HepG2 (cell line): ENCODE results near the gene RUNX2. TPM values are rescaled to one million over a fixed set of nuclear protein-coding genes. Genes with fewer than 3 reads are reported as not detected.

Experiments
- DPF2 ChIP-seq: sonication (generic); formaldehyde crosslinking; IDR thresholded peaks from 2 replicates; pipeline ENCODE4 v1.4.0; 2020; ENCODE audit warnings: mild to moderate bottlenecking, low read depth, missing genetic modification reagents, borderline replicate concordance
- SAFB2 ChIP-seq: sonication (generic); formaldehyde crosslinking; IDR thresholded peaks from 2 replicates; pipeline ENCODE4 v1.5.1; 2020; ENCODE audit warnings: missing genetic modification reagents, low read depth, mild to moderate bottlenecking, borderline replicate concordance
- YY1 ChIP-seq: IDR thresholded peaks from 2 replicates; pipeline ENCODE4 v1.6.1; 2011; ENCODE audit warnings: low read length, low read depth, moderate library complexity, mild to moderate bottlenecking; ENCODE audit not compliant: insufficient read depth, insufficient replicate concordance
- ZNF484 ChIP-seq: sonication (generic); formaldehyde crosslinking; IDR thresholded peaks from 2 replicates; pipeline ENCODE4 v1.5.1; 2020; ENCODE audit warnings: mild to moderate bottlenecking, low read depth, missing genetic modification reagents, borderline replicate concordance
- ZNF780A ChIP-seq: sonication (generic); formaldehyde crosslinking; IDR thresholded peaks from 2 replicates; pipeline ENCODE4 v1.8.0; 2022; ENCODE audit warnings: mild to moderate bottlenecking, missing genetic modification reagents, moderate library complexity
- polyA plus RNA-seq, 8 experiments: library from polyadenylated mRNA; depleted of rRNA in 3 of 8; stranded (reverse) in 7 of 8; unstranded in 1 of 8; fragments of >200 nt; fragmentation: Illumina TruSeq in 4 of 8; extraction: Trizol in 4 of 8; gene quantifications; 2 replicates each; pipeline versions ENCODE4 v1.2.1 to v1.2.3, GENCODE V29; 2011 to 2016; ENCODE audit warnings: low read depth in 4 of 8, missing spikeins in 1 of 8, mixed read lengths in 1 of 8; ENCODE audit not compliant: insufficient read depth in 1 of 8
- total RNA-seq, 5 experiments: library from RNA; depleted of rRNA; stranded (reverse); fragments of >200 nt; fragmentation: Illumina TruSeq; extraction: Trizol; gene quantifications; 2 replicates each; pipeline ENCODE4 v1.2.3, GENCODE V29; 2016; ENCODE audit warnings: low read depth in 1 of 5
- TF ChIP-seq, protein P1 (sequence below): sonication (generic); formaldehyde crosslinking; IDR thresholded peaks from 2 replicates; pipeline ENCODE4 v1.4.0; 2020; ENCODE audit warnings: low read depth, missing genetic modification reagents
- TF ChIP-seq, protein P2 (sequence below): sonication (generic); formaldehyde crosslinking; IDR thresholded peaks from 2 replicates; pipeline ENCODE4 v1.4.0; 2020; ENCODE audit warnings: missing genetic modification reagents

RUNX2 gene
- total and polyA plus RNA-seq, 2 of the 13 experiments (the other 11 are each of a cell fraction or from before 2014, with no cell fraction given), result not detected

DNA sequence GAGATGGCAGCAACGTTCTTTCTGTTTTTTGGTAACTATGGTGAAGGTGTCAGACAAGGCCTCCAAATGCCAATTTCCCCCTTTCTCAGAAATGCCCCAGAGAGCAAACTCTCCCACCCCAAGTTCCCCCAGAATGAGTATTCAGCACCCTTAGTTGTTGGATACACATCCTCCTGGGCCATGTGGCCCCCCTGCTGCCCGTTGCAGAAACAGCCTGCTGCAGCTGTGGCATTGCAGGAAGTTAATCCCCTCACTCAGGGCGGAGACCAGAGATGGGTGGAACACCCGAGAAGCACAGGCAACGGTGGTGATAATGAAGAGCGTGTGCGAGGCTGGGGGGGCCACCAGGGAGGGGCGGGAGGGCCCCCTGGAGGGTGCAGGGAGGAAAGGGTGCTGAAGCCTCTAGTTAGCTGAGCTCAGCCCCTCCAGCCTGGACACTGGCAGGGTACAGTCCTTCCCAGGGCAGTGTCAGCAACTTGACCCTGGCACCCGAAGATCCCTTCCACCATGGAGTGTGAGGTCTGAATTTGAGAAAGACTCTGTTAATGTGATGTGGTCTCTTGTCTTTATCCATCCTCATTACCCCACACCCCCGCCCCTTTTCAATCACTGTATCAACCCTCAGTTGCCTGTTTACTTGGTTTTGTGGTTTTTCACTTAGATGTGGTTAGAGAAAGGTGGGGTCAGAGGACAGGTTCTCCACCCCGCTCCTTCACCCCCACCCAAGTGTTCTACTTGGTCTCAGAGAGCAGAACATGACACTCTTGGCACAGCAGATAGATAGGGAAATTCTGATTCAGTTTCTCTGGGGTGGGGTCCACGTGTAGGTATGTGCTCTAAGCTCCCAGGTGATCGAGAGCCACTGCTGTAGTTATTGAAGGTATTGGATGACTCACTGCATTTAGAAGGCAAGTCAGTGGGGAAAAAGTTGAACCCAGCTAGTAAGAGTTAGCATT, 258.4 kb downstream of the RUNX2 start (continued):
- TF ChIP-seq, protein P1, sequence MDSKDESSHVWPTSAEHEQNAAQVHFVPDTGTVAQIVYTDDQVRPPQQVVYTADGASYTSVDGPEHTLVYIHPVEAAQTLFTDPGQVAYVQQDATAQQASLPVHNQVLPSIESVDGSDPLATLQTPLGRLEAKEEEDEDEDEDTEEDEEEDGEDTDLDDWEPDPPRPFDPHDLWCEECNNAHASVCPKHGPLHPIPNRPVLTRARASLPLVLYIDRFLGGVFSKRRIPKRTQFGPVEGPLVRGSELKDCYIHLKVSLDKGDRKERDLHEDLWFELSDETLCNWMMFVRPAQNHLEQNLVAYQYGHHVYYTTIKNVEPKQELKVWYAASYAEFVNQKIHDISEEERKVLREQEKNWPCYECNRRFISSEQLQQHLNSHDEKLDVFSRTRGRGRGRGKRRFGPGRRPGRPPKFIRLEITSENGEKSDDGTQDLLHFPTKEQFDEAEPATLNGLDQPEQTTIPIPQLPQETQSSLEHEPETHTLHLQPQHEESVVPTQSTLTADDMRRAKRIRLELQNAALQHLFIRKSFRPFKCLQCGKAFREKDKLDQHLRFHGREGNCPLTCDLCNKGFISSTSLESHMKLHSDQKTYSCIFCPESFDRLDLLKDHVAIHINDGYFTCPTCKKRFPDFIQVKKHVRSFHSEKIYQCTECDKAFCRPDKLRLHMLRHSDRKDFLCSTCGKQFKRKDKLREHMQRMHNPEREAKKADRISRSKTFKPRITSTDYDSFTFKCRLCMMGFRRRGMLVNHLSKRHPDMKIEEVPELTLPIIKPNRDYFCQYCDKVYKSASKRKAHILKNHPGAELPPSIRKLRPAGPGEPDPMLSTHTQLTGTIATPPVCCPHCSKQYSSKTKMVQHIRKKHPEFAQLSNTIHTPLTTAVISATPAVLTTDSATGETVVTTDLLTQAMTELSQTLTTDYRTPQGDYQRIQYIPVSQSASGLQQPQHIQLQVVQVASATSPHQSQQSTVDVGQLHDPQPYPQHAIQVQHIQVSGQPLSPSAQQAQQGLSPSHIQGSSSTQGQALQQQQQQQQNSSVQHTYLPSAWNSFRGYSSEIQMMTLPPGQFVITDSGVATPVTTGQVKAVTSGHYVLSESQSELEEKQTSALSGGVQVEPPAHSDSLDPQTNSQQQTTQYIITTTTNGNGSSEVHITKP (CRISPR knock-in tag), result no peak
- TF ChIP-seq ZNF484 (CRISPR knock-in tag) (no peak), DPF2 (CRISPR knock-in tag) (no peak), YY1 (no peak), ZNF780A (CRISPR knock-in tag) (no peak), SAFB2 (CRISPR knock-in tag) (no peak)
- TF ChIP-seq, protein P2, sequence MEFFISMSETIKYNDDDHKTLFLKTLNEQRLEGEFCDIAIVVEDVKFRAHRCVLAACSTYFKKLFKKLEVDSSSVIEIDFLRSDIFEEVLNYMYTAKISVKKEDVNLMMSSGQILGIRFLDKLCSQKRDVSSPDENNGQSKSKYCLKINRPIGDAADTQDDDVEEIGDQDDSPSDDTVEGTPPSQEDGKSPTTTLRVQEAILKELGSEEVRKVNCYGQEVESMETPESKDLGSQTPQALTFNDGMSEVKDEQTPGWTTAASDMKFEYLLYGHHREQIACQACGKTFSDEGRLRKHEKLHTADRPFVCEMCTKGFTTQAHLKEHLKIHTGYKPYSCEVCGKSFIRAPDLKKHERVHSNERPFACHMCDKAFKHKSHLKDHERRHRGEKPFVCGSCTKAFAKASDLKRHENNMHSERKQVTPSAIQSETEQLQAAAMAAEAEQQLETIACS (CRISPR knock-in tag), result no peak
